GM12873 (cell line): ENCODE measurements around the gene CADM2.

Source experiments
- TF ChIP-seq, protein P1 (sequence below): IDR thresholded peaks from 2 replicates; pipeline ENCODE4 v1.5.1; 2012; ENCODE audit warnings: low read depth, mild to moderate bottlenecking, moderate library complexity, low read length, control low read depth; ENCODE audit not compliant: insufficient read depth; ENCODE audit errors: missing control alignments

CADM2 gene

DNA sequence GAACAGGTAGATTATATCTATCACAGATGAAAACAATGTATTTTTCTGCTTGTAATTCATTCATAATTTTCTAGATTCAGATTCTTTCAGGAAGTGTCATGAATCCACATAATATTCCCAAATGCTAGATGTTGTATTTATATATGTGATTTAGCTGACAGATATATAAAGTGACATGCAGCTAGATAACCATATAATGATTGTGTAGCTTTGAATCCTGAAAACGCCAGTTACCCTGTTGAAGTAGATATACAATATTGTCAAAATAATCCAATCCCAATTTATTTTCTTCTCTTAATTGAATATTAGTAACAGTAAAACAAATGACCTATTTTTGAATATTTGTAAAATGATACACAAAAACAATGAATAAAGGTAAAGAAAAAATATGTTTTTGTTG lies 738.4 kb downstream of the CADM2 start:
- TF ChIP-seq, protein P1, sequence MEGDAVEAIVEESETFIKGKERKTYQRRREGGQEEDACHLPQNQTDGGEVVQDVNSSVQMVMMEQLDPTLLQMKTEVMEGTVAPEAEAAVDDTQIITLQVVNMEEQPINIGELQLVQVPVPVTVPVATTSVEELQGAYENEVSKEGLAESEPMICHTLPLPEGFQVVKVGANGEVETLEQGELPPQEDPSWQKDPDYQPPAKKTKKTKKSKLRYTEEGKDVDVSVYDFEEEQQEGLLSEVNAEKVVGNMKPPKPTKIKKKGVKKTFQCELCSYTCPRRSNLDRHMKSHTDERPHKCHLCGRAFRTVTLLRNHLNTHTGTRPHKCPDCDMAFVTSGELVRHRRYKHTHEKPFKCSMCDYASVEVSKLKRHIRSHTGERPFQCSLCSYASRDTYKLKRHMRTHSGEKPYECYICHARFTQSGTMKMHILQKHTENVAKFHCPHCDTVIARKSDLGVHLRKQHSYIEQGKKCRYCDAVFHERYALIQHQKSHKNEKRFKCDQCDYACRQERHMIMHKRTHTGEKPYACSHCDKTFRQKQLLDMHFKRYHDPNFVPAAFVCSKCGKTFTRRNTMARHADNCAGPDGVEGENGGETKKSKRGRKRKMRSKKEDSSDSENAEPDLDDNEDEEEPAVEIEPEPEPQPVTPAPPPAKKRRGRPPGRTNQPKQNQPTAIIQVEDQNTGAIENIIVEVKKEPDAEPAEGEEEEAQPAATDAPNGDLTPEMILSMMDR = no peak

DNA sequence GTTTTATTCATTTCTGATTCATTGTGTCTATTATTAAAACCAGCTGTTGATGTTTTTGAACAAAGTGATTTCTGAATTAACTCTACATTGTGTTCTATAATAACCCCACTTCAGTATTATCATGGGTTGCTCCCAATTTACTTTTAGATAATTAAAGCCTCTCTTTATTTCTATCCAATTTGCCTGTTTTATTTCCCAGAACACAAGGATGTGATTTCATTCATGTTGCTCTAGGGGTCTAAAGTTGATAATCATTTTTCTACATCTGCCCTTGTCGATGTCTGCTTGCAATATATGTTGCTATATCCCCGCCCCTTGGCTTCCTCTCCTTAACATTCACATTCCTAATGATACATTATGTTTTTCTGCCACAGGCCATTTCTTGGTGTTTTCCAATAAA lies 747.3 kb downstream of the CADM2 start:
- TF ChIP-seq, protein P1 = no peak

DNA sequence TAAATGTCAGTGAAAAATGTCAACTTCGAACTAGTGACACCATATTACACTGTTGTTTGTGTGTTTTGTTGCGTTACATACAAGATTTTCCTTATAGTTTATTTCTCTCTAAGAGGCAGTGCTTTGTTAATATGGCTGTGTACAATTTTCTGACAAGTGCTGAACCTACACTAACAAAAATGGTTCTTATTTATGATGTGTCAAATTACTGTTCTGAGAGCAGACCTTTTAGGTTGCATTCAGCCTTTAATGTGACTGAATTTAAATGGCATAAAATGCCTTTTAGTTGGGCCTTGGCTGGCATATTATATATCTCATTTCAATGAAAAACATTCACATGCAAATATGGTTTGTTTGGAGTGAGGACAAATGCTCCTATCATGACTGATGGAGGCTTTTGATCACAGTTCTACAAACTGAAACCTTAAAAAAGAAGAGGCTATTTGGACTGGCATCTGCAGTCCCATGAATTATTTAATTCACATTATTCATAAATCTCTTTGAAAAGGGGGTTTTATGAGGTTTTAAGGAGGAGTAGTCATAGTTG lies 750.6 kb downstream of the CADM2 start:
- TF ChIP-seq, protein P1 = no peak

DNA sequence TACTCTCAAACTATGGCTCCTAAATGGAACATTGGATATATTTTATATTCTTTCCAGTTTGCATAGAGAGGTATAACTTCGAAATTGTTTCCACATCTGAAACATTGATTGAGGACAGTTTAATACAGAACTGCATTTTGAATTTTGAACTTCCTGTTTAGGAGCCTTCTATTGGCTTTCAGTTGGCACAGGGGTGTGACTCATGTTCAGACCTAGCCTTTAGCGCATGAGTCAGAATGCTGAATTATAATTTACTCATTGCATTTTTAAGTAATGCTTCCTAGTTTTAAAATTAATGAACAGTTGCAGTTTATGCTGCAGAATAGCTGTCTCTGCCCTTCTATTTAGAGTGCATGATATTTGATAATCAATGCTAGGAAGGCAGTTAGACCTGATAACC lies 751.7 kb downstream of the CADM2 start:
- TF ChIP-seq, protein P1 = no peak

DNA sequence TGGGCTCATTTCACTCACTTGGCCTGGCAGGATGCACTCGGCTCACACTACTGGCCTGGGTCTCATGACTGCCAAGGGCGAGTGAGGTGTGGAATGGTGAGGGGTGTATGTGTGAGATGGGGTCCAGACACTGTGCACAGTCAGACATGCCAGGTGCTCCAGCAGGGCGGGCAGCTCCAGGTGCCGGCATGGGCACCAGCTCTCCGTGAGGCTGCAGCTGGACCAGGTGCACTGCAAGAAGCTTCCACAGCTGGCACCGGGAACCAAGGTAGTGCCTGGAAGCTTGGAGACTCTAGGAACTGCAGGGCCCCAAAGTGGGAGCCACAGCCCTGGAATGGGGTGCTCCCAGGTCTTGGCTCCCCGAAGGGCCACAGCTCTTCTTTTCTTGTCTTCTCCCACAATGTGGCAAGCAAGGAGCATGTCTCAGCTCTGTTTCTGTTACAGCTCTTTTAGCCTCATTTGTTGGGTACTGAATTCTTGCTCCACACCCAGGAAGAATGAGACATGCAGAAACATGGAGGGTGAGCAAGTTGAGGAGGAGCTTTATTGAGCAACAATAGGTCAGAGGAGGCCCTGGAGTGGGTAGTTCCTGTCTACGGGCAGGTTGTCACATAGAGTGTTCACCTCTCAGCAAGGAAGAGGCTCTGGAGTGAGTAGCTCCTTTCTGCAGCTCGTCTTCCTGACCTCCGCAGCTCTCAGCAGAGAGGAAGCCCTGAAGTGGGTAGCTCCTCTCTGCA lies 762.8 kb downstream of the CADM2 start:
- TF ChIP-seq, protein P1 = no peak

DNA sequence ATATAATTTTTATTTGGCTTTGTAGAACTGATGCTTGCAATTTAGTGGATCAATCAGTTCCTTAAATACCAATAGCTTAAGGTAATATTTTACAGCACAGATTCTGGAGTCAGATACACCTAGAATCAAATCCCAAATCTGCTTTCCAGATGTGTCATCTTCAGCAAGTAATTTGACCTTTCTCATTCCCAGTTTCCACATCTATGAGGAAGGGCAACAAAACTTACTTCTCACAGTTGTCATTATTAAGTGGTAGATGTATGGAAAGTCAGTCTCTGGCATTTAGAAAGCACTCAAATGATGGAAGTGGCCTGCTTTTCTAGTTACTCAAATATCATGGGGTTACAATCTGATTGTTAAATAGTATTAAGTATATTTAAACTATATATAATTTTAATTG lies 767.0 kb downstream of the CADM2 start:
- TF ChIP-seq, protein P1 = no peak

DNA sequence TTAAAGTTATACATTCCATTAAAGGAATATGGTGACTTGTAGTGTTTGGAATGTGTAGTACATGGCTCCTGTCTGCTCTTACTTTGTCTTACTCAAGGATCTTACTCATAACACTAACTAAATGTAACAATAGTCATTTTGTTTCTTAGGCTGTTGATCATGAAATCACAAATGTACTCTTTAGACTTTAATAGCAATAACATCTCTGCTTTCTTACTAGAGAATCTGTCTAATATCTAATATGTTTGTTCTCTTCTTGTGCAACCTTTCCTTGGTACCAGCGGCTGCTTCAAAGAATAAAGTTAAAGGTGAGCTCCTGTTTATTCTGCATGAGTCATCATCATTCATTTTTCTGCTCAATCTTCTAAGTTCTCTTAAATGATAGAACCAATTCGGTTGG lies 767.5 kb downstream of the CADM2 start:
- TF ChIP-seq, protein P1 = no peak
